HG02981 (cell line): Measurements from ENCODE around the gene ODF4.
"Not testable (repeated sequence)": the region's sequence is repeated elsewhere in the genome, so short reads cannot be mapped to it uniquely, and the experiment has no call there.

Experiments used
- ATAC-seq: cut with Tn5 transposase; IDR thresholded peaks from one replicate; pipeline ENCODE4 v1.9.1; 2021; ENCODE audit warnings: mild to moderate bottlenecking, moderate library complexity; ENCODE audit not compliant: unreplicated experiment

Gene ODF4

GRCh38 chr17:8365143-8365542, 25.5 kb downstream of the ODF4 start:
- ATAC-seq = no peak

GRCh38 chr17:8366231-8366630, 26.6 kb downstream of the ODF4 start:
- no peak for ATAC-seq

GRCh38 chr17:8368193-8368592, 28.6 kb downstream of the ODF4 start:
- ATAC-seq = no peak

GRCh38 chr17:8369944-8370343, 30.3 kb downstream of the ODF4 start:
- no peak for ATAC-seq

GRCh38 chr17:8371786-8372185, 32.1 kb downstream of the ODF4 start:
- no peak for ATAC-seq

- ATAC-seq = no peak
Measured at GRCh38 chr17:8372422-8372821, 32.8 kb downstream of the ODF4 start.

GRCh38 chr17:8373856-8374255, 34.2 kb downstream of the ODF4 start:
- not testable (repeated sequence) for ATAC-seq

GRCh38 chr17:8375738-8376259, 36.2 kb downstream of the ODF4 start:
- ATAC-seq = no peak

- peak; percentile 95 for ATAC-seq
Measured at GRCh38 chr17:8376271-8377067, 36.8 kb downstream of the ODF4 start, which contains the start of gene KRABD2. TSS of gene KRABD2 (minus strand) at chr17:8376704.

- no peak for ATAC-seq
Measured at GRCh38 chr17:8377422-8377821, 37.8 kb downstream of the ODF4 start.

- not testable (repeated sequence) for ATAC-seq
Measured at GRCh38 chr17:8378117-8378516, 38.5 kb downstream of the ODF4 start.

GRCh38 chr17:8380049-8380448, 40.4 kb downstream of the ODF4 start:
- no peak for ATAC-seq

- no peak for ATAC-seq
Measured at GRCh38 chr17:8382052-8382879, 42.6 kb downstream of the ODF4 start.

- no peak for ATAC-seq
Measured at GRCh38 chr17:8382880-8383142, 43.2 kb downstream of the ODF4 start.

- ATAC-seq = peak; percentile 79
Measured at GRCh38 chr17:8383143-8383822, 43.6 kb downstream of the ODF4 start, which contains the start of gene RPL26. TSS of gene RPL26 (minus strand) at chr17:8383193. CDS start at chr17:8382310, 883 bp downstream.

GRCh38 chr17:8384801-8385378, 45.2 kb downstream of the ODF4 start:
- ATAC-seq = no peak

GRCh38 chr17:8386841-8387240, 47.2 kb downstream of the ODF4 start:
- no peak for ATAC-seq

- ATAC-seq = no peak
Measured at GRCh38 chr17:8387914-8388651, 48.4 kb downstream of the ODF4 start.

- no peak for ATAC-seq
Measured at GRCh38 chr17:8391711-8392110, 52.1 kb downstream of the ODF4 start.

GRCh38 chr17:8392274-8392673, 52.6 kb downstream of the ODF4 start:
- ATAC-seq = no peak
